Common myeloid progenitor, CD34-positive (primary cell): Measurements from ENCODE around the gene RALGDS.

ENCODE experiments used
- CTCF ChIA-PET: fragments of 350-600 bp; sonication (Branson Sonifier 250); formaldehyde crosslinking; loops from one replicate; lab custom pipeline; 2021; ENCODE audit warnings: antibody characterized with exemption; lab: Charles Lee
- POLR2A ChIA-PET: fragments of 350-600 bp; sonication (Branson Sonifier 250); formaldehyde crosslinking; loops from one replicate; lab custom pipeline; 2021; ENCODE audit warnings: antibody characterized with exemption; lab: Charles Lee
- DNase-seq, 3 donors: peaks; one replicate each; pipeline versions ENCODE4 v3.0.0 to v3.0.0-alpha.2; 2013
- H3K27ac ChIP-seq, 2 experiments: 1 replicate in 1 of 2; 2 replicates in 1 of 2; pipeline ENCODE4 v1.7.0; 2013; ENCODE audit warnings: inconsistent platforms in 2 of 2, low read length in 2 of 2, mild to moderate bottlenecking in 2 of 2, low read depth in 1 of 2, moderate library complexity in 1 of 2; ENCODE audit not compliant: severe bottlenecking in 2 of 2, insufficient read depth in 1 of 2, poor library complexity in 1 of 2
- H3K27me3 ChIP-seq, 5 experiments: replicated peaks in 2 of 5; 1 replicate in 3 of 5; 2 replicates in 2 of 5; pipeline versions ENCODE4 v1.6.1 to v1.7.0; 2013; ENCODE audit warnings: low read length in 4 of 5, mild to moderate bottlenecking in 2 of 5, moderate library complexity in 2 of 5, inconsistent platforms in 1 of 5; ENCODE audit not compliant: insufficient read depth in 5 of 5, control insufficient read depth in 4 of 5
- H3K36me3 ChIP-seq, 4 experiments: 1 replicate in 2 of 4; 2 replicates in 2 of 4; pipeline versions ENCODE4 v1.6.1 to v1.7.0; 2013; ENCODE audit warnings: low read length in 3 of 4, control low read depth in 1 of 4, mild to moderate bottlenecking in 1 of 4; ENCODE audit not compliant: control insufficient read depth in 4 of 4, insufficient read depth in 4 of 4
- H3K4me1 ChIP-seq, 4 experiments: 1 replicate in 3 of 4; 2 replicates in 1 of 4; pipeline versions ENCODE4 v1.6.1 to v1.7.1; 2013; ENCODE audit warnings: low read length in 3 of 4, mild to moderate bottlenecking in 3 of 4, control low read depth in 1 of 4, inconsistent platforms in 1 of 4, moderate library complexity in 1 of 4; ENCODE audit not compliant: control insufficient read depth in 4 of 4, insufficient read depth in 4 of 4; ENCODE audit errors: control extremely low read depth in 1 of 4
- H3K4me3 ChIP-seq, 7 experiments: 1 replicate in 4 of 7; 2 replicates in 3 of 7; pipeline versions ENCODE4 v1.5.1 to v1.7.0; 2013; ENCODE audit warnings: mild to moderate bottlenecking in 7 of 7, low read length in 6 of 7, moderate library complexity in 6 of 7, inconsistent platforms in 2 of 7, low read depth in 2 of 7, control low read depth in 1 of 7; ENCODE audit not compliant: insufficient read depth in 4 of 7, control insufficient read depth in 1 of 7; ENCODE audit errors: extremely low read depth in 1 of 7
- H3K9me3 ChIP-seq, 5 experiments: 1 replicate in 4 of 5; 2 replicates in 1 of 5; pipeline versions ENCODE4 v1.6.1 to v1.7.1; 2013; ENCODE audit warnings: low read length in 4 of 5, mild to moderate bottlenecking in 2 of 5, inconsistent platforms in 1 of 5, low read depth in 1 of 5, moderate library complexity in 1 of 5; ENCODE audit not compliant: control insufficient read depth in 4 of 5, insufficient read depth in 2 of 5; ENCODE audit errors: control extremely low read depth in 1 of 5
- WGBS: methylation state at CpG from one replicate; pipeline ENCODE4 v1.1.5; 2013; ENCODE audit not compliant: insufficient coverage; 5-methylcytosine and 5-hydroxymethylcytosine counted together

The RALGDS gene

GRCh38 chr9:133119103-133119845, 1.8 kb downstream of the RALGDS start:
- H3K27ac ChIP-seq = no peak overlapping the region
- DNase-seq = no peak
- peaks cover 0 to 16% (median 3%) of the 10 kb centered on the region in 4 experiments for H3K36me3 ChIP-seq
- H3K9me3 ChIP-seq = no peaks in the 10 kb centered on the region
- WGBS = 89% methylated on average over 18 of the region's 21 CpGs
- H3K27me3 ChIP-seq = no peaks in the 10 kb centered on the region
- CTCF ChIA-PET = interaction anchor here (0.8 to 22.2 kb wide), 6 partner anchors 9 to 84 kb away, joined by 3 to 445 read pairs (median 8); no protein-coding TSS in a partner anchor
- peak overlapping the region in 3 of 7 experiments; percentile 40 to 80 (median 68) for H3K4me3 ChIP-seq
- H3K4me1 ChIP-seq = peaks cover 0 to 95% (median 84%) of the 10 kb centered on the region in 4 experiments
- POLR2A ChIA-PET = interaction anchor here (1.3 to 12.6 kb wide), 3 partner anchors 14 to 27 kb away, joined by 3 to 111 read pairs (median 3); no protein-coding TSS in a partner anchor

- Histone ChIP-seq H3K4me3 (no peak overlapping the region), H3K4me1 (peaks cover 2 to 95% (median 86%) of the 10 kb centered on the region in 4 experiments), H3K9me3 (no peaks in the 10 kb centered on the region), H3K27me3 (no peaks in the 10 kb centered on the region), H3K36me3 (peaks cover 0 to 16% (median 3%) of the 10 kb centered on the region in 4 experiments), H3K27ac (no peak overlapping the region)
- ChIA-PET POLR2A (interaction anchor here (1.3 to 12.6 kb wide), 5 partner anchors 10 to 27 kb away, joined by 3 to 111 read pairs (median 3); no protein-coding TSS in a partner anchor), CTCF (interaction anchor here (0.8 to 22.2 kb wide), 10 partner anchors 9 to 83 kb away, joined by 3 to 445 read pairs (median 5); no protein-coding TSS in a partner anchor)
- DNase-seq = no peak
- 93% methylated on average over 3 of the region's 3 CpGs for WGBS
Measured at GRCh38 chr9:133118568-133118967, 2.5 kb downstream of the RALGDS start.

- Histone ChIP-seq H3K4me3 (no peak overlapping the region), H3K4me1 (peaks cover 2 to 95% (median 86%) of the 10 kb centered on the region in 4 experiments), H3K9me3 (no peaks in the 10 kb centered on the region), H3K27ac (no peak overlapping the region), H3K36me3 (peaks cover 0 to 16% (median 3%) of the 10 kb centered on the region in 4 experiments), H3K27me3 (no peaks in the 10 kb centered on the region)
- CTCF ChIA-PET = interaction anchor here (0.8 to 22.2 kb wide), 10 partner anchors 8 to 77 kb away, joined by 3 to 445 read pairs (median 6); no protein-coding TSS in a partner anchor
- DNase-seq = no peak
- no CpG with 5 or more reads among the region's 3 CpGs for WGBS
- POLR2A ChIA-PET = interaction anchor here (1.3 to 12.6 kb wide), 6 partner anchors 10 to 28 kb away, joined by 3 to 111 read pairs (median 4); no protein-coding TSS in a partner anchor
Measured at GRCh38 chr9:133118179-133118520, 2.9 kb downstream of the RALGDS start.

- Histone ChIP-seq H3K27ac (no peak overlapping the region), H3K4me1 (peaks cover 2 to 95% (median 86%) of the 10 kb centered on the region in 4 experiments), H3K9me3 (no peaks in the 10 kb centered on the region), H3K4me3 (no peak overlapping the region), H3K36me3 (peaks cover 0 to 16% (median 3%) of the 10 kb centered on the region in 4 experiments), H3K27me3 (no peaks in the 10 kb centered on the region)
- no peak for DNase-seq
- 87% methylated on average over 17 of the region's 18 CpGs for WGBS
- ChIA-PET CTCF (interaction anchor here (0.6 to 22.2 kb wide), 10 partner anchors 8 to 77 kb away, joined by 3 to 445 read pairs (median 6); no protein-coding TSS in a partner anchor), POLR2A (interaction anchor here (1.3 to 12.6 kb wide), 6 partner anchors 9 to 28 kb away, joined by 3 to 111 read pairs (median 4); no protein-coding TSS in a partner anchor)
Measured at GRCh38 chr9:133117271-133118178, 3.5 kb downstream of the RALGDS start.

- ChIA-PET CTCF (interaction anchor here (1.2 to 22.2 kb wide), 7 partner anchors 9 to 31 kb away, joined by 4 to 445 read pairs (median 7); no protein-coding TSS in a partner anchor), POLR2A (interaction anchor here (0.7 to 12.6 kb wide), 4 partner anchors 9 to 29 kb away, joined by 3 to 111 read pairs (median 4); no protein-coding TSS in a partner anchor)
- Histone ChIP-seq H3K4me3 (no peak overlapping the region), H3K27me3 (no peaks in the 10 kb centered on the region), H3K4me1 (peaks cover 2 to 95% (median 86%) of the 10 kb centered on the region in 4 experiments), H3K27ac (no peak overlapping the region), H3K9me3 (no peaks in the 10 kb centered on the region), H3K36me3 (peaks cover 0 to 17% (median 4%) of the 10 kb centered on the region in 4 experiments)
- 99% methylated on average over 20 of the region's 20 CpGs for WGBS
- DNase-seq = no peak
Measured at GRCh38 chr9:133116346-133117231, 4.5 kb downstream of the RALGDS start.
